Measurements from ENCODE around the gene MAN1C1. TPM values are rescaled to one million over a fixed set of nuclear protein-coding genes. Genes with fewer than 3 reads are reported as not detected.

MAN1C1 gene
- total RNA-seq, 1 donor from 2014 or later: 0.63 TPM

DNA sequence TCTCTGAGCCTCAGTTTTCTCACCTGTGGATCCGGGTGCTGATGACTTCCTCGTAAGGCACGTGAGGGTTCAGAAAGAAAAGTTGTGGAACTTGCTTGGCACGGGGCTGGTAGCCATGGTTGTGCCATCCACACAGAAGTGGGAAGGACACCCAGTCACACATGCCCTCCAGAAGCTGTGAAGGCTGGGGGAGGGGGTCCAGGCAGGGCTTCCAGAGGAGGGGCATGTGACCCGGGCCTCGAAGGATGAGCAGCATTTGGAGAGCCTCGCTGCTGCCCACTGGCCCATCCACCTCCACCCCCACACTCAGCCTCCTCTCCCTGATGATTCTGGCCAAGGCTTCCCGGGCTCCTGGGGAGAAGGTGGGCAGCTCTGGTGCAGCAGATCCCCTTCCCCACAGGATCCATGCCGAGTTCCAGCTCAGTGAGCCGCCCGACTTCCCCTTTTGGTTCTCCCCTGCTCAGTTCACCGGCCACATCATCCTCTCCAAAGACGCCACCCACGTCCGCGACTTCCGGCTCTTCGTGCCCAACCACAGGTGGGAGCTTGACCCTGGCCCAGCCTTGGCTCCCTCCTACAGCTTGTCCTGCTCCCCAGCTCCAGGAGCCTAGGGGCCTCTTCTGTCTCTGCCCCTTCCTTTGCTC is 192.8 kb downstream of the MAN1C1 start:
- no peak overlapping the region for H3K4me3 ChIP-seq (ENCODE audit: low read depth, low read length)
- no peak for DNase-seq (ENCODE audit: low read depth)
- TF ChIP-seq, protein P1, sequence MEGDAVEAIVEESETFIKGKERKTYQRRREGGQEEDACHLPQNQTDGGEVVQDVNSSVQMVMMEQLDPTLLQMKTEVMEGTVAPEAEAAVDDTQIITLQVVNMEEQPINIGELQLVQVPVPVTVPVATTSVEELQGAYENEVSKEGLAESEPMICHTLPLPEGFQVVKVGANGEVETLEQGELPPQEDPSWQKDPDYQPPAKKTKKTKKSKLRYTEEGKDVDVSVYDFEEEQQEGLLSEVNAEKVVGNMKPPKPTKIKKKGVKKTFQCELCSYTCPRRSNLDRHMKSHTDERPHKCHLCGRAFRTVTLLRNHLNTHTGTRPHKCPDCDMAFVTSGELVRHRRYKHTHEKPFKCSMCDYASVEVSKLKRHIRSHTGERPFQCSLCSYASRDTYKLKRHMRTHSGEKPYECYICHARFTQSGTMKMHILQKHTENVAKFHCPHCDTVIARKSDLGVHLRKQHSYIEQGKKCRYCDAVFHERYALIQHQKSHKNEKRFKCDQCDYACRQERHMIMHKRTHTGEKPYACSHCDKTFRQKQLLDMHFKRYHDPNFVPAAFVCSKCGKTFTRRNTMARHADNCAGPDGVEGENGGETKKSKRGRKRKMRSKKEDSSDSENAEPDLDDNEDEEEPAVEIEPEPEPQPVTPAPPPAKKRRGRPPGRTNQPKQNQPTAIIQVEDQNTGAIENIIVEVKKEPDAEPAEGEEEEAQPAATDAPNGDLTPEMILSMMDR (conservative IDR thresholded peaks at IDR 0.05; ENCODE audit: low read depth, low read length): no peak

DNA sequence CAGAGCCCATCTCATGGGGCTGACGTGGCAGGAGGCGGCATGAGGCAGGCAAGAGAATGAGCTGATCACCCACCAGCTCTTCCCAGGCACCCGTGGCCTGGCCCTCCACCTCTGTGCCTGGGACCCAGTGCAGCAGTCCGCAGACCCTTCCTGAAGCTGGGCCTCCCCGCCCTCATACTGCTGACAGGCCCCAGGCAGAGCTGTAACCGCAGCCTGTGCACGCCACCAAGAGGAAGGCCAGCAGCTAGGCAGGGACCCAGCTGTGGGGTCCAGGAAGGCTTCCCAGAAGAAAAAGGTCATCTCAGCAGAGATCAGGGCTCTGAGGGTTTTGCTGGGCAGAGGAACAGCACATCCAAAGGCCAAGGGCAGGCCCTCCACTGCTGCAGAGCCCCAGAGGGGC is 193.3 kb downstream of the MAN1C1 start:
- H3K4me3 ChIP-seq (ENCODE audit: low read depth, low read length): no peak overlapping the region
- TF ChIP-seq, protein P1 (conservative IDR thresholded peaks at IDR 0.05; ENCODE audit: low read depth, low read length): no peak
- no peak for DNase-seq (ENCODE audit: low read depth)

DNA sequence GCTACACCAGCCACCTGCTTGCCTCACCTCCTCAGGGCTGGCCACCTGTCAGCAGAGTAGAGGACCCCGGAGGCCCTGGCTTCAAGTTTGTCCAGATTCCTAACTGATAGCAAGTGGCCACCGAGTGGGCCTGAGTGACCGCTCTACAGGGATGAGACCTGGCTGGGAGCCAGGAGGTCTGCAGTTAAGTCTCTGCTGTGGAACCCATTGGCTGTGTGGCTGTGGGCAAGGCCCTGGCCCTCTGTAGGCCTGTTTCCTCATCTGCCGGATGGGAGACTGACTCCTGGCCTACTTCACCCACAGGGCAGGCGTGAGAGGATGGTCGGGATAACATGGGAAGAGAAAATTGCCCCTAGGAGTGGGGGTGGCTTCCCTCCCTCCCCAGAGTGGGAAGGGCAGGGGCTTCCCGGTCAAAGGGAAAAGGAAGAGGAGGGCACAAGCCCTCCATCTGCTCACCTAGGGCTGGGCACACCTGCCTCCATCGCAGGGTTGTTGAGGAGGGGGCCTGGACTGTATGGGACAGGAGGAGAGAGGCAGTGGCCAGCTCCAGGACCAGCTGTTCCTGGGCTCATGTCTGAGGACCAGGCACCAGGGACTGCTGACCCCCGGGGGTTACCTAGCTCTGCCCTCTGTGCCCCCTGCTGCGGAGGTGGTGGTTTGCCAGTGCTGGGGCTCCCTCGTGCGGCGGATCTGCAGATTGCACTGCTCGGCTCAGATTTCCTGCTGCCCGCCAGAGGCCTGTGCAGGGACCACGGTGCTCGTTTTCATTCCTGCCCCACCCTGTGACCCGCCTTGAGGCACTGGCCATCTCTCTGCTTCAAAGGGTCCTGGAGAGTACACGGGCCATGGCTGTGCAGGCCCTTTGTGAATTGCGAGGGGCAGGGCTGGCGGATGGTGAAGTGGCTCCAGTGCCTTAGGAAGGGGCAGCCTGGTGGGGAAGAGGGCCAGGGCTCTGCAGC is 194.0 kb downstream of the MAN1C1 start:
- DNase-seq (ENCODE audit: low read depth): no peak
- TF ChIP-seq, protein P1 (conservative IDR thresholded peaks at IDR 0.05; ENCODE audit: low read depth, low read length): peak; percentile 87
- H3K4me3 ChIP-seq (ENCODE audit: low read depth, low read length): no peak overlapping the region

- no peak overlapping the region for H3K4me3 ChIP-seq (ENCODE audit: low read depth, low read length)
- TF ChIP-seq, protein P1 (conservative IDR thresholded peaks at IDR 0.05; ENCODE audit: low read depth, low read length): no peak
- DNase-seq (ENCODE audit: low read depth): no peak
These were observed 194.9 kb downstream of the MAN1C1 start for GRCh38 chr1:25811384-25812082.

- H3K4me3 ChIP-seq (ENCODE audit: low read depth, low read length): no peak overlapping the region
- DNase-seq (ENCODE audit: low read depth): no peak
- TF ChIP-seq, protein P1 (conservative IDR thresholded peaks at IDR 0.05; ENCODE audit: low read depth, low read length): no peak
These were observed 196.6 kb downstream of the MAN1C1 start for GRCh38 chr1:25813071-25813733.

- TF ChIP-seq, protein P1 (conservative IDR thresholded peaks at IDR 0.05; ENCODE audit: low read depth, low read length): no peak
- DNase-seq (ENCODE audit: low read depth): no peak
- H3K4me3 ChIP-seq (ENCODE audit: low read depth, low read length): no peak overlapping the region
These were observed 197.3 kb downstream of the MAN1C1 start for GRCh38 chr1:25813734-25814471.

All from epithelial cell of proximal tubule (primary cell).